ENCODE measurements around the gene APBA1. TPM values are rescaled to one million over a fixed set of nuclear protein-coding genes. Genes with fewer than 3 reads are reported as not detected.
"Not testable (repeated sequence)": the region's sequence is repeated elsewhere in the genome, so short reads cannot be mapped to it uniquely, and the experiment has no call there.

APBA1 gene
- total RNA-seq, 4 donors from 2014 or later: 4.3 to 11.8 (median 8.4) TPM

DNA sequence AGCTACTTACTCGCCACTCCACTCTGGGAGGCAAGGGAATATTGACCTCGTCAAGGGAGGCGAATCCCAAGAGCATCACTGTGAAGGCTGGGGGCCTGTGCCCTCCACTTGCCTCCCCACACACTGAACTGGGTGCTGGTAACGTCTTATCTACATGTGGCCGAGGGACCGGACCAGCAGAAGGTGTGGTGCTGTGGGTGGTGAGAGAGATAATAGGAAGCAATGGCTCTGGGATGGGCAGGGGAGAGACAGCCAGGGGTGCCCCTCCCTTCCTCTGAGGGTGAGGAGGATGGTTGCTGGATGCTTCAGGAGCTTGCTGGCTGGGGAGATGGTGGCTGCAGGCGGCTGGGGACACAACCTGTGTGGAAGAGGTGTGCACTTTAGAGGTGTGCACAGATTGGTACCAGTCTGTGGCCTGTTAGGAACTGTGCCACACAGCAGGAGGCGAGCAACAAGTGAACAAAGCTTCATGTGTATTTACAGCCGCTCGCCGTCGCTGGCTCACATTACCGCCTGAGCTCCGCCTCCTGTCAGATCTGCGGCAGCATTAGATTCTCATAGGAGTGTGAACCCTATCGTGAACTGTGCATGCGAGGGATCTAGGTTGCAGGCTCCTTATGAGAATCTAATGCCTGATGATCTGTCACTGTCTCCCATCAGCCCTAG, 246.9 kb downstream of the APBA1 start:
- no peak for DNase-seq (ENCODE audit: low spot score)
- no peak for ATAC-seq (ENCODE audit: low FRiP score)
- TF ChIP-seq CTCF (IDR thresholded peaks at IDR 0.05): no peak

DNA sequence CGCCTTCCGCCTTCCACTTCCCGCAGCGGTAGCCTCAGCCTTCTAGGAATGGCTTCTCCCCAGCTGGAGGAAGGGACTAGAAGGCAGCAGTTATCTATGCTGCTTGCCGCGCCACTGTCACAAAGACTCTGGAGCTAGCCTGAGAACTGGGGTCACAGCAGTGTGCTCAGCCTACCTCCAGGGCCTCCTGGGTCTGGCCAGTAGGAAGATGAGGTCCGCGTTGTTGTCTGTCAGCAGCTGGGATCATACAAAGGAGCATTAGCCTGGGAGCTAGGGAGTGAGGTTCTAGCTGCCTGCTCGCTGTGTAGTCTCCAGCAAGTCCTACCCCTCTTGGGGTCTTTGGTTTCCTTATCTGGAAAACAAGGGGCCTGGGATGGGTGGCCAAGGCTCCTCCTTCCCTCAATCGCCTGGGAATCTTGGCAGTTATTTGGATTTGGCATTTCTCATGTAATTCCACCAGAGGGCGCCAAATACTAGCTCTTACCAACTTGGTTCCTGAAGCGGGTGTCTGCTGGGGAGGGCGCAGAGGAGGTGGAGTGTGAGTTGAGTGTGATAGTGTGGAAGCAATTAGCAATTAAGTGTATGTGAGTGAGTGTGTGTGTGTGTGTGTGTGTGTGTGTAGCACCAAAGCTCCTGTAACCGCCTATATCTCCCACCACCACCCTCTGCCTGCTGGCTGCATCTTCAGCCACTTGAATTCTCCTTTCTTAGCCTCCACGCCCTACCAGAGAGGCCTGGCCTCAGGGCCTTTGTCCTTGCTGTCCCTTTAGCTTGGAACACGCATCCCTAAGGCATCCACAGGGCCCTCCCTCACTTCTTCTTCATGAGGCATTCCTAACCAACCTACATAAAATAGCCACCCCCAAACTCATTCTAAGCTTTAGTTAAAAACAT, 250.0 kb downstream of the APBA1 start:
- ATAC-seq (ENCODE audit: low FRiP score) (peak; percentile 84), DNase-seq (ENCODE audit: low spot score) (no peak)
- TF ChIP-seq CTCF (IDR thresholded peaks at IDR 0.05): peak in 1 of 3 donors; percentile 49

DNA sequence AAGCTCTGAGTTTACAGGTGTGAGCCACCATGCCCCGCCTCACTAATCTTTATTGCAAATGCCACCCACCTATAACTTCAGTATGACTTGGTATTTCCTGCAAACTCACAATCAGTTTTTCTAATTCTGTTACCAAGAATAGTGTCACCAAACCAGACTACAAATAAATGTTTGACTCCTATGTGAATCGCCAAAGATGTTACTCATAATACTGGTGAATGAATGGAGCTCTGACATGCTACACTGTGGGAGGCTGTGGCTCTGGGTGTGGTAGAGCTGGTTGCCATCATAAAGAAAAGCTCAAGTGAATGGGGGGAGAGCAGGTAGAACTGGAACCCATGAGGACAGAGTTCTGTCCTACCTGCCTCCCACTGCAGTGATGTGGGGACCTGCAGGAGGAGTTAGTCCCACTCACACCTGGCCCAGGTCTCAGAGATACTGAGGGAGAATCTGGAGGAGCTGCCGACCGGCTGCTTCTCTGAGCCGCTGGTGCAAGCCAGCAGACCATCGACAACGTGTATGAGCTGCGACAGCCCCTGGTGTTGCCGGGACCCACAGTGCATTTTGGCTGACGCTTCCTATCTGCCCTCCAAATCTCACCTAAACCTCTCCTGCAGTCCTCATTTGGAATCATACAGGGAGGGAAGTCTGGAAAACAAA, 251.4 kb downstream of the APBA1 start:
- TF ChIP-seq CTCF (IDR thresholded peaks at IDR 0.05): no peak
- ATAC-seq (ENCODE audit: low FRiP score) (no peak), DNase-seq (ENCODE audit: low spot score) (no peak)

DNA sequence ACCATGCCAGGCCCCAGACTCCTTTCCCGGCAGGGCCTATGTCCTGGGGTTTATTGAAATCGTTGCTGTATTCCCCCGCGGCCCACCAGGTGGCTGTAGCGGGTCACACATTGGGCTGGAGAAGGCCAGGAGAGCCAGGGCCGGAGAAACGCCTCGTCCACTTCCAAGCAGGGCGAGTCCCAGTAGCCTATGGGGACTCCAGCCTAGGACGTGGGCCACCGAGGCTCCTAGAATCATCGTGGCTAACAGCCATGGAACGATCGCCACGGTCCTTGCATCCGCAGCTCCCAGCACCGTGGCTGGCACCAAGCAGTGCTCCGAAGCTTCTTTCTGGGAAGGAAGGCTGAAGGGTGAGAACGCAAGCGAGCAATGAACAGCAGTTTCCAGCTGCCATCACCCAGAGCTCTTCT, 259.4 kb downstream of the APBA1 start:
- peak; percentile 44 for ATAC-seq (ENCODE audit: low FRiP score)

DNA sequence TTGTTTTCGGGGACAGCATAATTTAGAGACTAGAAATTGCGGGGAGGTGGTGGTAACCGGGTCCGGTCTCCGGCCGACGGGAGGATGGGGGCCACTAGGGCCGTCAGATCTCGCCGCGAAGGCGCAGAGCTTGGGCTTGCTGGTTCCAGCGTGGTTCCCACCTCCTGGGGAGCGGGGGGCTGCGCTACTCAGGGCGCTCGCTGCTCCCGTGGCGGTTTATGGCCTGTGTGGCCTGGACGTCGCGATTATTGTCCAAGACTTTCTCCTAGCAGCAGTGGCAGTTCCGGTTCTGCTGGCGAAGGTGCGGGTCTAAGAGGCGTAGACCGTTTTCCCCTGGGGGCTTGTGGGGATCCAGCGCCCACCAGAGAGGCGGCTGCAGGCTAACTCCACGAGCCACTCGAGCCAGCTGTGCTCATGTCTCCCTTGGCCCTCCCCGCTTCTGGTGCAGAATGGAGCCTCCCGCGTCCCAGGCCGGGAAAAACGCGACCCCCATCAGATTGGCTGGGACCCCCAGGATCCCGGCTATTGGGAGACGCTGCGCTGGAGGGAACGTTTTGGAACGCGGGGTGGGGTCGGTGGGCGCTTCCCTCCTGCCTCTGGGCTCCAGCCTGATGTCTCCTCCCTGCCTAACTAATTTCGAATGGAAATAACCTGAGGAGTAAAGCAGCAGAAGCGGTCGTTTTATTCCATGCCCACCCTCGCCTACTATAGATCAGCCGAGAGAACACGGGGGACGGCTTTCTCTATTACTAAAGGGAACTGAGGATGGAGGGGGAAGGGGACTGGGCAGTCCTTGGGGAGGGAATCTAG, 260.0 kb downstream of the APBA1 start:
- TF ChIP-seq CTCF (IDR thresholded peaks at IDR 0.05): no peak
- no peak for DNase-seq (ENCODE audit: low spot score)
- no peak for ATAC-seq (ENCODE audit: low FRiP score)

More for the DNA sequence above, 259.4 kb downstream of the APBA1 start:
- no peak for DNase-seq (ENCODE audit: low spot score)
- TF ChIP-seq CTCF (IDR thresholded peaks at IDR 0.05): no peak

- no peak for TF ChIP-seq CTCF (IDR thresholded peaks at IDR 0.05)
- DNase-seq (ENCODE audit: low spot score) (no peak), ATAC-seq (ENCODE audit: low FRiP score) (no peak)
Observed at GRCh38 chr9:69411246-69411645, 260.9 kb downstream of the APBA1 start.

- not testable (repeated sequence) for DNase-seq (ENCODE audit: low spot score); ATAC-seq (ENCODE audit: low FRiP score)
Observed at GRCh38 chr9:69409936-69410335, 262.2 kb downstream of the APBA1 start.

All from omental fat pad (tissue), 4 donors.